ENCODE results near the gene PIM1. TPM values are rescaled to one million over a fixed set of nuclear protein-coding genes. Genes with fewer than 3 reads are reported as not detected.

Gene PIM1
- total and polyA plus RNA-seq, 9 of the 15 experiments (the other 6 are each of a cell fraction or from before 2014, with no cell fraction given) = 19.0 to 789 (median 212) TPM

DNA sequence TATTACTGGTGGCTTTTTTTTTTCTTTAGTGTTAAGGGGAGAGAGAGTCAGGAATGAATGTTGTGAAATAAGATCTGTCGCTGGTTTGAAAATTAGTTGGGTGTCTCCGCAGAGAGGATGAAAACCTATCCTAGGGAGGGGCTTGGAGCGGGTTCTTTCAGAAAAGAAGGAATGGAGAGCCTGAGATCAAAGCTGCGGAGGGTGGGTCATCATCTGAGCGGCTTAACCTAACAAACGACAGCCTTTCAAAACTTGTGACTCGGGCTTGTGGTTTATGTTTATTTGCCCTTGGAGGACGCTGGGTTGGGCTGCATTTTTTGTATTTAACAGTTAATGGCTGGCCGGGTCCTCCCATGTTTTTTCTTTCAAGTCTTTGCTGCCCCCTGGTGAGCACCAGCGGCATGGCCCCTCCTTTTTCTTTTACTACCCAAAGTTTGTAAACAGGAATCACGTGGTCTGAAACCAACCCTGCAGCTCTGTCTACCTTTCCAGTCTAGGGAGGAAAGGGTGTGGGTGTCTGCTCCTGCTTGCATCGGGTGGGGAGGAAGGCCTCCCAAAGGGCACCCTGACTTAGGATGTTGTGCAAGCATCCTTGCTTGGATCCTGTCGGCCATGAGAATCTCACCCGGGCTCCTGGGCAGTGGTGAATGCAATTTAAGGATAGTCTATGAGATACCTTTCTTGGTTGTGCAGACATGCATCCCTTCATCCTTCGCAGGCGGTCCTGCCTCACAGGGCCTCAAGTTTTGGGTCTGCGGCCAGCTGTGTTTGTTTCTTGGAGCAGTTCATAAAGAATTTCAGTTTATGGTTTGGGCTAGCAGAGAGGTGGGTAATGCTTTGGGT lies 2.2 kb downstream of the PIM1 start (continued):
- TF ChIP-seq, protein P1, sequence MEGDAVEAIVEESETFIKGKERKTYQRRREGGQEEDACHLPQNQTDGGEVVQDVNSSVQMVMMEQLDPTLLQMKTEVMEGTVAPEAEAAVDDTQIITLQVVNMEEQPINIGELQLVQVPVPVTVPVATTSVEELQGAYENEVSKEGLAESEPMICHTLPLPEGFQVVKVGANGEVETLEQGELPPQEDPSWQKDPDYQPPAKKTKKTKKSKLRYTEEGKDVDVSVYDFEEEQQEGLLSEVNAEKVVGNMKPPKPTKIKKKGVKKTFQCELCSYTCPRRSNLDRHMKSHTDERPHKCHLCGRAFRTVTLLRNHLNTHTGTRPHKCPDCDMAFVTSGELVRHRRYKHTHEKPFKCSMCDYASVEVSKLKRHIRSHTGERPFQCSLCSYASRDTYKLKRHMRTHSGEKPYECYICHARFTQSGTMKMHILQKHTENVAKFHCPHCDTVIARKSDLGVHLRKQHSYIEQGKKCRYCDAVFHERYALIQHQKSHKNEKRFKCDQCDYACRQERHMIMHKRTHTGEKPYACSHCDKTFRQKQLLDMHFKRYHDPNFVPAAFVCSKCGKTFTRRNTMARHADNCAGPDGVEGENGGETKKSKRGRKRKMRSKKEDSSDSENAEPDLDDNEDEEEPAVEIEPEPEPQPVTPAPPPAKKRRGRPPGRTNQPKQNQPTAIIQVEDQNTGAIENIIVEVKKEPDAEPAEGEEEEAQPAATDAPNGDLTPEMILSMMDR (IDR thresholded peaks at IDR 0.05 in 2 of 3, conservative IDR thresholded peaks at IDR 0.05 in 1 of 3; ENCODE audit: insufficient read depth in 2 of 3, low read depth in 1 of 3, low read length in 3 of 3) = peak; percentile 94 to 98 (median 98)
- TF ChIP-seq MYC (IDR thresholded peaks at IDR 0.05; ENCODE audit: low read depth, low read length) (peak; percentile 93), MYC (CRISPR knock-in tag; IDR thresholded peaks at IDR 0.05; ENCODE audit: borderline replicate concordance, low read depth) (no peak), CCNT2 (IDR thresholded peaks at IDR 0.05; ENCODE audit: borderline replicate concordance, extremely low read depth, insufficient read length, low read depth, low read length) (peak; percentile 39), YY1 (IDR thresholded peaks at IDR 0.05; ENCODE audit: borderline replicate concordance in 1 of 3, control insufficient read depth in 1 of 3, extremely low read depth in 1 of 3, insufficient read depth in 3 of 3, insufficient read length in 1 of 3, insufficient replicate concordance in 2 of 3, low read depth in 1 of 3, low read length in 2 of 3) (peak in 2 of 3 experiments; percentile 75 to 86), ZNF3 (CRISPR knock-in tag; IDR thresholded peaks at IDR 0.05) (no peak; the same call in 1 of the 2 replicates), NCOA6 (IDR thresholded peaks at IDR 0.05) (no peak), BACH1 (tag; IDR thresholded peaks at IDR 0.05) (0 out of 2 replicates have a peak, but pooled peaks have one; percentile 37), TAF7 (tag; IDR thresholded peaks at IDR 0.05) (peak; percentile 32), ZFP30 (CRISPR knock-in tag; IDR thresholded peaks at IDR 0.05; ENCODE audit: borderline replicate concordance) (no peak)
- TF ChIP-seq, protein P2, sequence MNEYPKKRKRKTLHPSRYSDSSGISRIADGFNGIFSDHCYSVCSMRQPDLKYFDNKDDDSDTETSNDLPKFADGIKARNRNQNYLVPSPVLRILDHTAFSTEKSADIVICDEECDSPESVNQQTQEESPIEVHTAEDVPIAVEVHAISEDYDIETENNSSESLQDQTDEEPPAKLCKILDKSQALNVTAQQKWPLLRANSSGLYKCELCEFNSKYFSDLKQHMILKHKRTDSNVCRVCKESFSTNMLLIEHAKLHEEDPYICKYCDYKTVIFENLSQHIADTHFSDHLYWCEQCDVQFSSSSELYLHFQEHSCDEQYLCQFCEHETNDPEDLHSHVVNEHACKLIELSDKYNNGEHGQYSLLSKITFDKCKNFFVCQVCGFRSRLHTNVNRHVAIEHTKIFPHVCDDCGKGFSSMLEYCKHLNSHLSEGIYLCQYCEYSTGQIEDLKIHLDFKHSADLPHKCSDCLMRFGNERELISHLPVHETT (CRISPR knock-in tag; conservative IDR thresholded peaks at IDR 0.05 in 1 of 2, IDR thresholded peaks at IDR 0.05 in 1 of 2) = peak in 1 of 2 experiments; percentile 57; a peak in 1 of 4 replicates
- TF ChIP-seq, protein P3, sequence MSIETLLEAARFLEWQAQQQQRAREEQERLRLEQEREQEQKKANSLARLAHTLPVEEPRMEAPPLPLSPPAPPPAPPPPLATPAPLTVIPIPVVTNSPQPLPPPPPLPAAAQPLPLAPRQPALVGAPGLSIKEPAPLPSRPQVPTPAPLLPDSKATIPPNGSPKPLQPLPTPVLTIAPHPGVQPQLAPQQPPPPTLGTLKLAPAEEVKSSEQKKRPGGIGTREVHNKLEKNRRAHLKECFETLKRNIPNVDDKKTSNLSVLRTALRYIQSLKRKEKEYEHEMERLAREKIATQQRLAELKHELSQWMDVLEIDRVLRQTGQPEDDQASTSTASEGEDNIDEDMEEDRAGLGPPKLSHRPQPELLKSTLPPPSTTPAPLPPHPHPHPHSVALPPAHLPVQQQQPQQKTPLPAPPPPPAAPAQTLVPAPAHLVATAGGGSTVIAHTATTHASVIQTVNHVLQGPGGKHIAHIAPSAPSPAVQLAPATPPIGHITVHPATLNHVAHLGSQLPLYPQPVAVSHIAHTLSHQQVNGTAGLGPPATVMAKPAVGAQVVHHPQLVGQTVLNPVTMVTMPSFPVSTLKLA (conservative IDR thresholded peaks at IDR 0.05) = no peak
- TF ChIP-seq, protein P4, sequence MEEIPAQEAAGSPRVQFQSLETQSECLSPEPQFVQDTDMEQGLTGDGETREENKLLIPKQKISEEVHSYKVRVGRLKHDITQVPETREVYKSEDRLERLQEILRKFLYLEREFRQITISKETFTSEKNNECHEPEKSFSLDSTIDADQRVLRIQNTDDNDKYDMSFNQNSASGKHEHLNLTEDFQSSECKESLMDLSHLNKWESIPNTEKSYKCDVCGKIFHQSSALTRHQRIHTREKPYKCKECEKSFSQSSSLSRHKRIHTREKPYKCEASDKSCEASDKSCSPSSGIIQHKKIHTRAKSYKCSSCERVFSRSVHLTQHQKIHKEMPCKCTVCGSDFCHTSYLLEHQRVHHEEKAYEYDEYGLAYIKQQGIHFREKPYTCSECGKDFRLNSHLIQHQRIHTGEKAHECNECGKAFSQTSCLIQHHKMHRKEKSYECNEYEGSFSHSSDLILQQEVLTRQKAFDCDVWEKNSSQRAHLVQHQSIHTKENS (CRISPR knock-in tag; IDR thresholded peaks at IDR 0.05) = no peak
